KMS-11 (cell line): Measurements from ENCODE around the gene SCAMP4.

ENCODE experiments used
- H2AFZ ChIP-seq: fragments of 200-600 bp; sonication (generic); 2 replicates; pipeline ENCODE4 v1.6.1; 2016; ENCODE audit warnings: antibody characterized with exemption, mixed run types, low read depth
- H3K27ac ChIP-seq: fragments of 200-600 bp; sonication (generic); 2 replicates; pipeline ENCODE4 v1.6.1; 2016; ENCODE audit warnings: mild to moderate bottlenecking, mixed run types
- H3K27me3 ChIP-seq: fragments of 200-600 bp; sonication (generic); 2 replicates; pipeline ENCODE4 v1.6.1; 2017; ENCODE audit warnings: mild to moderate bottlenecking, low read depth, mixed run types, moderate library complexity; ENCODE audit not compliant: insufficient read depth
- H3K36me3 ChIP-seq: fragments of 200-600 bp; sonication (generic); 2 replicates; pipeline ENCODE4 v1.6.1; 2017; ENCODE audit warnings: mild to moderate bottlenecking, mixed run types; ENCODE audit not compliant: insufficient read depth
- H3K4me1 ChIP-seq: fragments of 200-600 bp; sonication (generic); 2 replicates; pipeline ENCODE4 v1.6.1; 2016; ENCODE audit warnings: mild to moderate bottlenecking, low read depth, mixed run types; ENCODE audit not compliant: poor library complexity, severe bottlenecking
- H3K4me2 ChIP-seq: fragments of 200-600 bp; sonication (generic); 2 replicates; pipeline ENCODE4 v1.7.0; 2016; ENCODE audit warnings: mild to moderate bottlenecking, mixed run types
- H3K4me3 ChIP-seq: fragments of 200-600 bp; sonication (generic); IDR thresholded peaks from 2 replicates; pipeline ENCODE4 v1.6.1; 2017; ENCODE audit warnings: low read depth, low read length, mixed read lengths; ENCODE audit not compliant: insufficient read depth
- H3K79me2 ChIP-seq: fragments of 200-600 bp; sonication (generic); 2 replicates; pipeline ENCODE4 v1.6.1; 2016; ENCODE audit warnings: low read depth, mixed run types; ENCODE audit not compliant: insufficient read depth
- H3K9ac ChIP-seq: fragments of 200-600 bp; sonication (generic); 2 replicates; pipeline ENCODE4 v1.6.1; 2016; ENCODE audit warnings: mild to moderate bottlenecking, mixed run types
- H4K20me1 ChIP-seq: fragments of 200-600 bp; sonication (generic); 2 replicates; pipeline ENCODE4 v1.6.1; 2016; ENCODE audit warnings: mild to moderate bottlenecking, mixed run types; ENCODE audit not compliant: insufficient read depth
- CTCF ChIP-seq: fragments of 200-600 bp; sonication (generic); conservative IDR thresholded peaks from 2 replicates; pipeline ENCODE4 v1.6.1; 2017; ENCODE audit warnings: low read depth, mild to moderate bottlenecking, antibody characterized with exemption, low read length, moderate library complexity, mixed read lengths

The SCAMP4 gene

GRCh38 chr19:1947651-1948209 is 42.5 kb downstream of the SCAMP4 start:
- Histone ChIP-seq H3K79me2 (peaks cover 77% of the 10 kb centered on the region), H3K4me2 (no peak overlapping the region), H3K4me1 (peaks cover 7% of the 10 kb centered on the region), H3K9ac (no peak overlapping the region), H3K27ac (no peak overlapping the region), H3K36me3 (no peaks in the 10 kb centered on the region; the same call in 1 of the 2 replicates), H3K27me3 (no peaks in the 10 kb centered on the region), H4K20me1 (peaks cover 9% of the 10 kb centered on the region; the same call in 1 of the 2 replicates), H2AFZ (no peak overlapping the region), H3K4me3 (no peak overlapping the region)
- TF ChIP-seq CTCF: no peak

GRCh38 chr19:1949304-1950101 is 44.3 kb downstream of the SCAMP4 start:
- Histone ChIP-seq H3K9ac (no peak overlapping the region), H3K27me3 (no peaks in the 10 kb centered on the region), H3K4me3 (no peak overlapping the region), H4K20me1 (no peaks in the 10 kb centered on the region), H3K79me2 (peaks cover 75% of the 10 kb centered on the region), H3K36me3 (no peaks in the 10 kb centered on the region; the same call in 1 of the 2 replicates), H2AFZ (no peak overlapping the region), H3K4me1 (no peaks in the 10 kb centered on the region), H3K27ac (no peak overlapping the region), H3K4me2 (no peak overlapping the region)
- no peak for TF ChIP-seq CTCF

- Histone ChIP-seq H3K36me3 (no peaks in the 10 kb centered on the region; the same call in 1 of the 2 replicates), H4K20me1 (no peaks in the 10 kb centered on the region)
Observed at GRCh38 chr19:1950640-1951039, 45.4 kb downstream of the SCAMP4 start.

GRCh38 chr19:1952635-1953034 is 47.4 kb downstream of the SCAMP4 start:
- Histone ChIP-seq H3K27me3 (no peaks in the 10 kb centered on the region), H4K20me1 (no peaks in the 10 kb centered on the region), H3K9ac (no peak overlapping the region), H3K4me1 (no peaks in the 10 kb centered on the region), H3K36me3 (no peaks in the 10 kb centered on the region), H3K27ac (no peak overlapping the region), H3K79me2 (peaks cover 65% of the 10 kb centered on the region), H3K4me3 (no peak overlapping the region), H3K4me2 (no peak overlapping the region), H2AFZ (no peak overlapping the region)
- TF ChIP-seq CTCF: no peak

More at GRCh38 chr19:1950640-1951039, 45.4 kb downstream of the SCAMP4 start:
- Histone ChIP-seq H3K27ac (no peak overlapping the region), H3K4me2 (no peak overlapping the region), H3K4me1 (no peaks in the 10 kb centered on the region), H3K27me3 (no peaks in the 10 kb centered on the region), H3K4me3 (no peak overlapping the region), H3K79me2 (peaks cover 69% of the 10 kb centered on the region), H3K9ac (no peak overlapping the region), H2AFZ (no peak overlapping the region)
- TF ChIP-seq CTCF: no peak
